Left lung (tissue), 10 donors: ENCODE results near the gene FER. TPM values are rescaled to one million over a fixed set of nuclear protein-coding genes. Genes with fewer than 3 reads are reported as not detected.

Source experiments
- ATAC-seq: fragments of 200-7000 bp; cut with Tn5 transposase; one replicate; pipeline ENCODE4 v1.9.1; 2020; ENCODE audit warnings: moderate library complexity
- DNase-seq, 4 donors: peaks; one replicate each; pipeline ENCODE4 v3.0.0-alpha.2; 2013 to 2020
- H3K27ac ChIP-seq, 2 donors: fragments of 200-600 bp; sonication (generic) in 1 of 2; one replicate each; pipeline versions ENCODE4 v1.5.0 to v1.8.0; 2020 to 2021
- H3K27me3 ChIP-seq, 2 donors: fragments of 200-600 bp; sonication (generic) in 1 of 2; one replicate each; pipeline versions ENCODE4 v1.5.0 to v1.8.0; 2020 to 2021
- H3K36me3 ChIP-seq, 2 donors: fragments of 200-600 bp; sonication (generic) in 1 of 2; one replicate each; pipeline versions ENCODE4 v1.5.0 to v1.8.0; 2020 to 2021
- H3K4me1 ChIP-seq, 2 donors: fragments of 200-600 bp; one replicate each; pipeline ENCODE4 v1.8.0; 2021
- H3K4me3 ChIP-seq, 2 donors: fragments of 200-600 bp; sonication (generic) in 1 of 2; one replicate each; pipeline versions ENCODE4 v1.5.0 to v1.8.0; 2020 to 2021; ENCODE audit warnings: mild to moderate bottlenecking in 1 of 2
- H3K9me3 ChIP-seq, 2 donors: fragments of 200-600 bp; sonication (generic) in 1 of 2; one replicate each; pipeline versions ENCODE4 v1.5.0 to v1.8.0; 2020 to 2021
- intact Hi-C, 2 donors: fragments of 100-400 bp; cut with DNase I; formaldehyde crosslinking; loops; one replicate each; pipeline versions ENCODE4 v1.11.2 to v1.14.2; 2022
- polyA plus RNA-seq, 6 donors: library from polyadenylated mRNA; unstranded; fragments of 120-200 nt; gene quantifications; one replicate each; pipeline ENCODE4 v1.2.1, GENCODE V29; 2013; ENCODE audit not compliant: insufficient read length in 6 of 6
- total RNA-seq, 2 donors: library from RNA; stranded (reverse); fragmentation: NEBNext Ultra II Directional; extraction: Animal tissue kit (Norgen Biotek cat#: 25700); gene quantifications; one replicate each; pipeline ENCODE4 v1.2.1, GENCODE V29; 2021
- TF ChIP-seq, protein P1 (sequence below), 2 donors: fragments of 200-600 bp; sonication (generic) in 1 of 2; IDR thresholded peaks; one replicate each; pipeline versions ENCODE4 v1.5.0 to v1.8.0; 2021; ENCODE audit warnings: antibody characterized with exemption in 2 of 2
- donor health status: DM: no; HTN: yes; CAD: no.
- donor health status: DM: no; HTN: no; CAD: no.

FER gene
- total and polyA plus RNA-seq, 8 donors = 16.6 to 27.0 (median 19.4) TPM

DNA sequence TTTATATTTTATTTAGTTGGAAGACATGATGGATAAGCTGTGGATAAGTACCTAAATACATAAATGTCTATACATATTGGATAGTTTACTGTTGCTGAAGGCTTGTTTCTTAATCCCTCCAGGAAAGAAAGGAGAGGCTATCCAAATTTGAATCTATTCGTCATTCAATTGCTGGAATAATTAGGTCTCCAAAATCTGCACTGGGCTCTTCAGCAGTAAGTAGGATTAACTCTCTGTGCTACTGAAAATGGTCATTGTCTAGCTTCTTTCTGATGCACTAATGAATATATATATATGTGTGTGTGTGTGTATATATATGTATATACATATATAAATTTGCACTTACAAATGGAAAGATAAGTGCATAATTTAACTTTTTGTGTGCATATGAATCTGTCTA, 198.3 kb downstream of the FER start:
- Histone ChIP-seq H3K27ac (no peak overlapping the region), H3K27me3 (no peaks in the 10 kb centered on the region), H3K36me3 (no peaks in the 10 kb centered on the region), H3K4me3 (no peak overlapping the region), H3K4me1 (no peaks in the 10 kb centered on the region), H3K9me3 (no peaks in the 10 kb centered on the region)
- TF ChIP-seq, protein P1, sequence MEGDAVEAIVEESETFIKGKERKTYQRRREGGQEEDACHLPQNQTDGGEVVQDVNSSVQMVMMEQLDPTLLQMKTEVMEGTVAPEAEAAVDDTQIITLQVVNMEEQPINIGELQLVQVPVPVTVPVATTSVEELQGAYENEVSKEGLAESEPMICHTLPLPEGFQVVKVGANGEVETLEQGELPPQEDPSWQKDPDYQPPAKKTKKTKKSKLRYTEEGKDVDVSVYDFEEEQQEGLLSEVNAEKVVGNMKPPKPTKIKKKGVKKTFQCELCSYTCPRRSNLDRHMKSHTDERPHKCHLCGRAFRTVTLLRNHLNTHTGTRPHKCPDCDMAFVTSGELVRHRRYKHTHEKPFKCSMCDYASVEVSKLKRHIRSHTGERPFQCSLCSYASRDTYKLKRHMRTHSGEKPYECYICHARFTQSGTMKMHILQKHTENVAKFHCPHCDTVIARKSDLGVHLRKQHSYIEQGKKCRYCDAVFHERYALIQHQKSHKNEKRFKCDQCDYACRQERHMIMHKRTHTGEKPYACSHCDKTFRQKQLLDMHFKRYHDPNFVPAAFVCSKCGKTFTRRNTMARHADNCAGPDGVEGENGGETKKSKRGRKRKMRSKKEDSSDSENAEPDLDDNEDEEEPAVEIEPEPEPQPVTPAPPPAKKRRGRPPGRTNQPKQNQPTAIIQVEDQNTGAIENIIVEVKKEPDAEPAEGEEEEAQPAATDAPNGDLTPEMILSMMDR (IDR thresholded peaks at IDR 0.05) = no peak
- DNase-seq (no peak), ATAC-seq (no peak)
- intact Hi-C loops = no loop called here

DNA sequence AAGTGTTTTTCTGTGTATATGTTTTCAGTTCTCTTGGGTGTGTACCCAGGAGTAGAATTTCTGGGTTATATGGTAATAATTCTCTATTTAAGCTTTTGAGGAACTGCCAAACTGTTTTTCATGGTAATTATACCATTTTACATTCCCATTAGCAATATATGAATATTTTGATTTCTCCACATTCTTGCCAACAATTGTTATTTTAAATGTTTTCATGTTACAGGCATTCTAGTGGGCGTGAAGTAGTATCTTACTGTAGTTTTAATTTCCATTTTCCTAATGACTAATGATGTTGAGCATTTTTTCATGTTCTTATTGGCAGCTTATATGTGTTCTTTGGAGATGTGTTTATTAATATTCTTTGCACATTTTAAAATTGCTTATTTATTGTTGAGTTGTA, 199.5 kb downstream of the FER start:
- ATAC-seq (no peak), DNase-seq (no peak)
- no peaks in the 10 kb centered on the region for H3K27me3 ChIP-seq
- H3K4me1 ChIP-seq = no peaks in the 10 kb centered on the region
- H3K36me3 ChIP-seq = no peaks in the 10 kb centered on the region
- no peaks in the 10 kb centered on the region for H3K9me3 ChIP-seq
- no peak overlapping the region for H3K27ac ChIP-seq
- TF ChIP-seq, protein P1 (IDR thresholded peaks at IDR 0.05) = no peak
- no peak overlapping the region for H3K4me3 ChIP-seq
- intact Hi-C loops = no loop called here

DNA sequence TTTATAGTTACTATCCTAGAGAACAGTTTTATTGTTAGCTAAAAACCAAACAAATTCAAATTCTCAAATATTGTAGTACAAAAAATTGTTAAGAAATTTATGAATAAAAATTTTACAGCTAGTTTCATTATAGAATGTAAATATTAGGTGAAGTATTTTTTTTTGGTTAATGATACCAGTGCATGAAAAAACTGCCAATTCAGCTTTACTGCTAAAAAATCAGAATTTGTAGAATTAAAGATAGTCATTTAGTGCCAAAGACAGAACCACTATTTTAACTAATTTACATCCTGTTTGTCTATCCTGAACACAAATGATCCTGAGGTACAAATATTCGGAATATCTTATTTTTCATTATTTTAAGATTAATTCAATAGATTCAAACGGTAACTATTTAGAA, 202.6 kb downstream of the FER start:
- DNase-seq (no peak), ATAC-seq (no peak)
- TF ChIP-seq, protein P1 (IDR thresholded peaks at IDR 0.05) = no peak
- Histone ChIP-seq H3K36me3 (no peaks in the 10 kb centered on the region), H3K4me3 (no peak overlapping the region), H3K27me3 (no peaks in the 10 kb centered on the region), H3K4me1 (no peaks in the 10 kb centered on the region), H3K9me3 (no peaks in the 10 kb centered on the region), H3K27ac (no peak overlapping the region)
- intact Hi-C loops = no loop called here

DNA sequence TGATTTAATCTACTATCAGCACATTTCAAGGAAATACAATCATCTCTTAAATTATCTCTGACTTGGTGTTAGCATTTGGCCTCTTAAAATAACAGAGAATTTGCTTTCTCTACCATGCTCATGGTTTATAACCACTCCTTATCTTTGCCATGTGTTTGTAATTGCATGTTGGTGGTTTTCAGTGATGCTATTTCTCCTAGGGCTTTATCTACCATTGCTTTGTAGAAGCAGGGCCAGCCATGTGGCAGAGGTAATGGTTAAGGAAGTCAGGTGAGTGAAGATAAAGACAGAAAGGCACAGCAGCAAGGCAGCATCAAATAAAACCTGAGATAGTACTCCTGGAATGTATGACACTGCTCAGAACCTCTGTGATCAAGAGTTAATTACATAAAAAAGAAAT, 206.2 kb downstream of the FER start:
- no peak for ATAC-seq
- no peaks in the 10 kb centered on the region for H3K27me3 ChIP-seq

DNA sequence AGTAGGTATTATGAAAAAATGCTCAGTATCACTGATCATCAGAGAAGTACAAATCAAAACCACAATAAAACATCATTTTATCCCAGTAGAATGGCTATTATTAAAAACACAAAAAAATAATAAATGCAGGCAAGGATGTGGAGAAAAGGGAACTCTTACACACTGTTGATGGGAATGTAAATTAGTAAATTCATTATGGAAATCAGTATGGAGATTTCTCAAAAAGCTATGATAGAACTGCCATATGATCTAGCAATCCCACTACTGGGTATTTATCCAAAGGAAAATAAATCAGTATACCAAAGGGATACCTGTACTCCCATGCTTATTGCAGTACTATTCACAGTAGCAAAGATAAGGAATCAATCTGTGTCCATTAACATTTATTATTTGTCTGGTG, 209.6 kb downstream of the FER start:
- H3K27ac ChIP-seq = no peak overlapping the region
- H3K36me3 ChIP-seq = no peaks in the 10 kb centered on the region
- TF ChIP-seq, protein P1 (IDR thresholded peaks at IDR 0.05) = no peak
- no peak for DNase-seq
- H3K4me1 ChIP-seq = no peaks in the 10 kb centered on the region
- no peak overlapping the region for H3K4me3 ChIP-seq
- intact Hi-C loops = no loop called here
- no peak for ATAC-seq
- no peaks in the 10 kb centered on the region for H3K9me3 ChIP-seq
- no peaks in the 10 kb centered on the region for H3K27me3 ChIP-seq

More for the DNA sequence above, 206.2 kb downstream of the FER start:
- no peaks in the 10 kb centered on the region for H3K9me3 ChIP-seq
- no peak overlapping the region for H3K27ac ChIP-seq
- TF ChIP-seq, protein P1 (IDR thresholded peaks at IDR 0.05) = no peak
- H3K4me1 ChIP-seq = no peaks in the 10 kb centered on the region
- no peaks in the 10 kb centered on the region for H3K36me3 ChIP-seq
- DNase-seq = no peak
- no peak overlapping the region for H3K4me3 ChIP-seq
- intact Hi-C loops = no loop called here
